GM18870 (cell line): ENCODE results near the gene SLC38A10.

ENCODE experiments used
- ATAC-seq: cut with Tn5 transposase; IDR thresholded peaks from one replicate; pipeline ENCODE4 v1.9.1; 2021; ENCODE audit warnings: moderate library complexity; ENCODE audit not compliant: unreplicated experiment

Gene SLC38A10

GRCh38 chr17:81210868-81211267 lies 84.2 kb downstream of the SLC38A10 start:
- ATAC-seq, result no peak

- no peak for ATAC-seq
Measured at GRCh38 chr17:81210466-81210865, 84.6 kb downstream of the SLC38A10 start.

- ATAC-seq, result no peak
Measured at GRCh38 chr17:81209141-81209540, 86.0 kb downstream of the SLC38A10 start.

- ATAC-seq, result no peak
Measured at GRCh38 chr17:81208651-81209050, 86.5 kb downstream of the SLC38A10 start.

GRCh38 chr17:81207610-81208581 lies 87.2 kb downstream of the SLC38A10 start:
- no peak for ATAC-seq

GRCh38 chr17:81206657-81207056 lies 88.5 kb downstream of the SLC38A10 start:
- ATAC-seq, result no peak

- ATAC-seq, result no peak
Measured at GRCh38 chr17:81206166-81206565, 88.9 kb downstream of the SLC38A10 start.

GRCh38 chr17:81204578-81204977 lies 90.5 kb downstream of the SLC38A10 start:
- ATAC-seq, result no peak

- ATAC-seq, result no peak
Measured at GRCh38 chr17:81203136-81203535, 92.0 kb downstream of the SLC38A10 start.

GRCh38 chr17:81202318-81202717 lies 92.8 kb downstream of the SLC38A10 start:
- ATAC-seq, result no peak

- ATAC-seq, result no peak
Measured at GRCh38 chr17:81200695-81201580, 94.2 kb downstream of the SLC38A10 start.

- no peak for ATAC-seq
Measured at GRCh38 chr17:81200201-81200600, 94.9 kb downstream of the SLC38A10 start.

GRCh38 chr17:81199482-81199830 lies 95.7 kb downstream of the SLC38A10 start:
- no peak for ATAC-seq

GRCh38 chr17:81198826-81199481 lies 96.2 kb downstream of the SLC38A10 start:
- ATAC-seq, result no peak

- no peak for ATAC-seq
Measured at GRCh38 chr17:81197831-81198490, 97.1 kb downstream of the SLC38A10 start.

- no peak for ATAC-seq
Measured at GRCh38 chr17:81197409-81197795, 97.7 kb downstream of the SLC38A10 start.

GRCh38 chr17:81196505-81197408 lies 98.3 kb downstream of the SLC38A10 start:
- ATAC-seq, result no peak

GRCh38 chr17:81195941-81196495 lies 99.1 kb downstream of the SLC38A10 start:
- ATAC-seq, result no peak
